GM23338 (cell line): ENCODE measurements around the gene PIGC. TPM values are rescaled to one million over a fixed set of nuclear protein-coding genes. Genes with fewer than 3 reads are reported as not detected.

ENCODE experiments used
- ATAC-seq: fragments of 200-7000 bp; cut with Tn5 transposase; 3 replicates; pipeline ENCODE4 v1.9.1; 2020
- DNase-seq: peaks from one replicate; pipeline ENCODE4 v3.0.0-alpha.2; 2015; ENCODE audit warnings: low spot score
- H2AFZ ChIP-seq: fragments of 200-600 bp; sonication (generic); 2 replicates; pipeline ENCODE4 v1.8.0; 2016; ENCODE audit warnings: antibody characterized with exemption, mild to moderate bottlenecking, moderate library complexity
- H3F3A ChIP-seq: fragments of 200-600 bp; sonication (generic); replicated peaks from 2 replicates; pipeline ENCODE4 v1.8.0; 2017; ENCODE audit warnings: antibody characterized with exemption, mixed run types, low read depth
- H3K27ac ChIP-seq: fragments of 200-600 bp; sonication (generic); 2 replicates; pipeline ENCODE4 v1.6.1; 2016; ENCODE audit warnings: low read depth
- H3K27me3 ChIP-seq: fragments of 200-600 bp; sonication (generic); 2 replicates; pipeline ENCODE4 v1.8.0; 2016; ENCODE audit warnings: mild to moderate bottlenecking, mixed run types, moderate library complexity; ENCODE audit not compliant: insufficient read depth
- H3K36me3 ChIP-seq: fragments of 200-600 bp; sonication (generic); 2 replicates; pipeline ENCODE4 v1.8.0; 2016; ENCODE audit warnings: mild to moderate bottlenecking; ENCODE audit not compliant: insufficient read depth
- H3K4me1 ChIP-seq: fragments of 200-600 bp; sonication (generic); 2 replicates; pipeline ENCODE4 v1.8.0; 2016; ENCODE audit warnings: mild to moderate bottlenecking, moderate library complexity; ENCODE audit not compliant: insufficient read depth
- H3K4me2 ChIP-seq: fragments of 200-600 bp; sonication (generic); 2 replicates; pipeline ENCODE4 v1.7.1; 2017; ENCODE audit warnings: mixed run types
- H3K4me3 ChIP-seq: fragments of 200-600 bp; sonication (generic); 2 replicates; pipeline ENCODE4 v1.6.1; 2016; ENCODE audit warnings: mixed run types
- H3K79me2 ChIP-seq: fragments of 200-600 bp; sonication (generic); replicated peaks from 2 replicates; pipeline ENCODE4 v1.8.0; 2017; ENCODE audit warnings: mild to moderate bottlenecking; ENCODE audit not compliant: insufficient read depth
- H3K9me2 ChIP-seq: fragments of 200-600 bp; sonication (generic); 2 replicates; pipeline ENCODE4 v1.8.0; 2017; ENCODE audit not compliant: insufficient read depth
- H4K20me1 ChIP-seq: fragments of 200-600 bp; sonication (generic); replicated peaks from 2 replicates; pipeline ENCODE4 v1.8.0; 2017; ENCODE audit warnings: mild to moderate bottlenecking; ENCODE audit not compliant: insufficient read depth
- H3K27ac Mint-ChIP-seq: 2 replicates; pipeline ENCODE4 v1.8.0; 2020; ENCODE audit warnings: inconsistent platforms, mild to moderate bottlenecking, moderate library complexity, mixed read lengths
- H3K27me3 Mint-ChIP-seq: 3 replicates; pipeline ENCODE4 v1.8.0; 2022; ENCODE audit warnings: low read depth, mild to moderate bottlenecking, moderate library complexity, mixed read lengths, inconsistent platforms; ENCODE audit not compliant: insufficient read depth, poor library complexity
- H3K36me3 Mint-ChIP-seq: 3 replicates; pipeline ENCODE4 v1.8.0; 2021; ENCODE audit warnings: low read depth, mild to moderate bottlenecking, inconsistent platforms, moderate library complexity, mixed read lengths
- H3K4me1 Mint-ChIP-seq: 3 replicates; pipeline ENCODE4 v1.8.0; 2020; ENCODE audit warnings: mild to moderate bottlenecking, inconsistent platforms, mixed read lengths
- H3K4me3 Mint-ChIP-seq: 3 replicates; pipeline ENCODE4 v1.8.0; 2021; ENCODE audit warnings: moderate library complexity, mild to moderate bottlenecking, inconsistent platforms, mixed read lengths
- H3K9me3 Mint-ChIP-seq: 3 replicates; pipeline ENCODE4 v1.8.0; 2020; ENCODE audit warnings: moderate library complexity, mild to moderate bottlenecking, inconsistent platforms, mixed read lengths
- CREB1 ChIP-seq: fragments of 250-450 bp; sonication (Bioruptor Pico); IDR thresholded peaks from 2 replicates; pipeline ENCODE4 v1.5.0; 2020; ENCODE audit warnings: low read depth, mild to moderate bottlenecking, moderate library complexity
- EZH2 ChIP-seq: fragments of 200-600 bp; sonication (generic); IDR thresholded peaks from one replicate; pipeline ENCODE4 v1.8.0; 2017; ENCODE audit warnings: antibody characterized with exemption, mild to moderate bottlenecking, low read depth; ENCODE audit not compliant: unreplicated experiment
- NANOG ChIP-seq: IDR thresholded peaks from 2 replicates; pipeline ENCODE4 v1.6.1; 2016; ENCODE audit warnings: antibody characterized with exemption, borderline replicate concordance
- POLR2AphosphoS5 ChIP-seq: IDR thresholded peaks from 2 replicates; pipeline ENCODE4 v1.6.1; 2016; ENCODE audit warnings: antibody characterized with exemption, low read depth
- polyA plus RNA-seq: library from polyadenylated mRNA; unstranded; fragments of >200 nt; fragmentation: Nextera tagmentation; extraction: Ambion mirVana; gene quantifications from 2 replicates; pipeline ENCODE4 v1.2.1, GENCODE V29; 2016
- total RNA-seq: library from RNA; depleted of rRNA; stranded (reverse); fragments of >200 nt; shearing (Covaris generic); gene quantifications from 2 replicates; pipeline ENCODE4 v1.2.3, GENCODE V29; 2014
- TF ChIP-seq, protein P1 (sequence below), 2 experiments: fragments of 200-600 bp in 1 of 2; sonication (generic) in 1 of 2; conservative IDR thresholded peaks; 2 replicates each; pipeline versions ENCODE4 v1.5.1 to v1.6.1; 2016 to 2017; ENCODE audit warnings: antibody characterized with exemption in 2 of 2, low read depth in 2 of 2, mild to moderate bottlenecking in 2 of 2, moderate library complexity in 1 of 2
- TF ChIP-seq, protein P2 (sequence below): fragments of 250-450 bp; sonication (Bioruptor Pico); IDR thresholded peaks from 2 replicates; pipeline ENCODE4 v1.5.0; 2020; ENCODE audit warnings: mild to moderate bottlenecking, moderate library complexity

The PIGC gene
- total and polyA plus RNA-seq, 2 experiments from 2014 or later = 22.5 to 28.1 TPM

DNA sequence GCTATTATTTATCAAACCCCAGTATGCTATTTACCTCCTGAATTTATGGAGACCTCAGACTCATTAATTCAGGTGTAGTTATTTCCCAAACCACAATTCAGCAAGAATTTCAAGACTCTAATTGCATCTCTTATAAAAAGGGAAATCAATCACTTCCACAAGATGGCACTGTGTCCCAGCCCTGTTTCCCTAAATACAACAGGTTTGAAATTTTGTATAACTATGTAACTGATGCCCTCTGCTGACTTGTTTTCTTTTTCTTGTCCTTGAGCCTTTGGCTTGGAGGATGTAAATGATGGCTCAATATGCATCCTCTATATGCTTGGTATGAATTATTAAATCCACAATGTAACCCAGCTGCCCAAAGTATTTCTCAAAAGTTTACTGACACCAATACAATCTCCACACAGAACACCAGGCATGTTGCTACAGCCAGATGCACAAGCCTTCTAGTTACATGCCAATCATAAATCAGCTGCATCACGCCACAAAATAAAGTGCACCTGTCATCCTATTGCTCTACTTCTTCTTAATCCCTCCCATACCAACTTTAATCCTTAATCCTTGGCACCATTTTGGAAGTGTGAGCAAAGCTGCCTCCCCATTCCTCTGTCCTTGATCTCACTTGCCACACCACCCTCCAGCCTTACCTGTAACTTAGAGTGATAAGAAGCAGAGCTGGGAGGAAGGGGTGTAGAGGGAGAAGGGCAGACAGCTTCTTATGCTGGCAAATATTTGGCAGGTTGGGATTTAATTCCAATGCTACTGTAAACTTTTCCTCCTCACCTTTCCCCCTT lies 14.3 kb downstream of the PIGC start:
- H3K79me2 ChIP-seq = no peaks in the 10 kb centered on the region
- no peak overlapping the region for H3K4me3 ChIP-seq
- H3K4me3 Mint-ChIP-seq = no peak overlapping the region
- H3K9me3 Mint-ChIP-seq = no peaks in the 10 kb centered on the region; the same call in 1 of the 3 replicates
- H3K4me1 ChIP-seq = peaks cover 11% of the 10 kb centered on the region; the same call in 1 of the 2 replicates
- H4K20me1 ChIP-seq = no peaks in the 10 kb centered on the region
- no peak for TF ChIP-seq NANOG
- TF ChIP-seq, protein P1, sequence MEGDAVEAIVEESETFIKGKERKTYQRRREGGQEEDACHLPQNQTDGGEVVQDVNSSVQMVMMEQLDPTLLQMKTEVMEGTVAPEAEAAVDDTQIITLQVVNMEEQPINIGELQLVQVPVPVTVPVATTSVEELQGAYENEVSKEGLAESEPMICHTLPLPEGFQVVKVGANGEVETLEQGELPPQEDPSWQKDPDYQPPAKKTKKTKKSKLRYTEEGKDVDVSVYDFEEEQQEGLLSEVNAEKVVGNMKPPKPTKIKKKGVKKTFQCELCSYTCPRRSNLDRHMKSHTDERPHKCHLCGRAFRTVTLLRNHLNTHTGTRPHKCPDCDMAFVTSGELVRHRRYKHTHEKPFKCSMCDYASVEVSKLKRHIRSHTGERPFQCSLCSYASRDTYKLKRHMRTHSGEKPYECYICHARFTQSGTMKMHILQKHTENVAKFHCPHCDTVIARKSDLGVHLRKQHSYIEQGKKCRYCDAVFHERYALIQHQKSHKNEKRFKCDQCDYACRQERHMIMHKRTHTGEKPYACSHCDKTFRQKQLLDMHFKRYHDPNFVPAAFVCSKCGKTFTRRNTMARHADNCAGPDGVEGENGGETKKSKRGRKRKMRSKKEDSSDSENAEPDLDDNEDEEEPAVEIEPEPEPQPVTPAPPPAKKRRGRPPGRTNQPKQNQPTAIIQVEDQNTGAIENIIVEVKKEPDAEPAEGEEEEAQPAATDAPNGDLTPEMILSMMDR (conservative IDR thresholded peaks at IDR 0.05; ENCODE audit: low read depth in 2 of 2) = peak; percentile 89 to 93
- H3K4me1 Mint-ChIP-seq = peaks cover 9% of the 10 kb centered on the region; the same call in 2 of the 3 replicates
- H3F3A ChIP-seq = no peaks in the 10 kb centered on the region
- H3K4me2 ChIP-seq = no peak overlapping the region
- H3K27ac Mint-ChIP-seq = no peak overlapping the region
- no peak overlapping the region for H2AFZ ChIP-seq
- no peaks in the 10 kb centered on the region for H3K27me3 ChIP-seq
- H3K9me2 ChIP-seq = no peaks in the 10 kb centered on the region
- H3K36me3 ChIP-seq = no peaks in the 10 kb centered on the region
- no peaks in the 10 kb centered on the region for H3K36me3 Mint-ChIP-seq
- ATAC-seq (peak; percentile 68), DNase-seq (peak; percentile 81)
- H3K27ac ChIP-seq = no peak overlapping the region
- peaks cover 2% of the 10 kb centered on the region for H3K27me3 Mint-ChIP-seq

DNA sequence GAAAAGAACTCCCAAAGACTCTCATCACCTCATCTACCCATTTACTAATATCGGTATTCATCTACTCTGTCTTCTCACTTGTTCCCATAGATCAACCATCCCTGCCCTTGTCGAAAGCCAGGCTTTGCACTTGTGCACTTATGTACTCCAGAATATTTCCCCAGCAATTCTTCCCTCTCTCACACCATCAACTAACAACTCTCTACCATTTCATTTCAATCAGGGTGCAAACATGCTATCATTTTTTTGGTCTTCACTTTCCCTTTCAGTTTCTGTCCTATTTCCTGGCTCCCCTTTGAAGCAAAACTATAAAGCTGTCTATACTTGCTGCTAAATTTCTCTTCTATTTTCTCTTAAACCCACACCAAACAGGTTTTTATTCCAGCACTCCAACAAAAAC lies 16.7 kb downstream of the PIGC start:
- Histone ChIP-seq H3F3A (no peaks in the 10 kb centered on the region), H3K27me3 (no peaks in the 10 kb centered on the region), H3K27ac (no peak overlapping the region), H3K4me1 (peaks cover 11% of the 10 kb centered on the region; the same call in 1 of the 2 replicates), H2AFZ (no peak overlapping the region), H4K20me1 (no peaks in the 10 kb centered on the region), H3K4me2 (no peak overlapping the region), H3K36me3 (no peaks in the 10 kb centered on the region), H3K4me3 (no peak overlapping the region), H3K79me2 (no peaks in the 10 kb centered on the region), H3K9me2 (no peaks in the 10 kb centered on the region)
- no peak for ATAC-seq
- no peak overlapping the region for H3K27ac Mint-ChIP-seq
- no peaks in the 10 kb centered on the region for H3K36me3 Mint-ChIP-seq
- no peak for DNase-seq
- no peak overlapping the region for H3K4me3 Mint-ChIP-seq
- H3K27me3 Mint-ChIP-seq = no peaks in the 10 kb centered on the region
- H3K9me3 Mint-ChIP-seq = no peaks in the 10 kb centered on the region
- peaks cover 9% of the 10 kb centered on the region; the same call in 2 of the 3 replicates for H3K4me1 Mint-ChIP-seq
- no peak for TF ChIP-seq POLR2AphosphoS5
- TF ChIP-seq, protein P1 (conservative IDR thresholded peaks at IDR 0.05; ENCODE audit: low read depth in 2 of 2) = no peak
- no peak for TF ChIP-seq EZH2
- TF ChIP-seq, protein P2, sequence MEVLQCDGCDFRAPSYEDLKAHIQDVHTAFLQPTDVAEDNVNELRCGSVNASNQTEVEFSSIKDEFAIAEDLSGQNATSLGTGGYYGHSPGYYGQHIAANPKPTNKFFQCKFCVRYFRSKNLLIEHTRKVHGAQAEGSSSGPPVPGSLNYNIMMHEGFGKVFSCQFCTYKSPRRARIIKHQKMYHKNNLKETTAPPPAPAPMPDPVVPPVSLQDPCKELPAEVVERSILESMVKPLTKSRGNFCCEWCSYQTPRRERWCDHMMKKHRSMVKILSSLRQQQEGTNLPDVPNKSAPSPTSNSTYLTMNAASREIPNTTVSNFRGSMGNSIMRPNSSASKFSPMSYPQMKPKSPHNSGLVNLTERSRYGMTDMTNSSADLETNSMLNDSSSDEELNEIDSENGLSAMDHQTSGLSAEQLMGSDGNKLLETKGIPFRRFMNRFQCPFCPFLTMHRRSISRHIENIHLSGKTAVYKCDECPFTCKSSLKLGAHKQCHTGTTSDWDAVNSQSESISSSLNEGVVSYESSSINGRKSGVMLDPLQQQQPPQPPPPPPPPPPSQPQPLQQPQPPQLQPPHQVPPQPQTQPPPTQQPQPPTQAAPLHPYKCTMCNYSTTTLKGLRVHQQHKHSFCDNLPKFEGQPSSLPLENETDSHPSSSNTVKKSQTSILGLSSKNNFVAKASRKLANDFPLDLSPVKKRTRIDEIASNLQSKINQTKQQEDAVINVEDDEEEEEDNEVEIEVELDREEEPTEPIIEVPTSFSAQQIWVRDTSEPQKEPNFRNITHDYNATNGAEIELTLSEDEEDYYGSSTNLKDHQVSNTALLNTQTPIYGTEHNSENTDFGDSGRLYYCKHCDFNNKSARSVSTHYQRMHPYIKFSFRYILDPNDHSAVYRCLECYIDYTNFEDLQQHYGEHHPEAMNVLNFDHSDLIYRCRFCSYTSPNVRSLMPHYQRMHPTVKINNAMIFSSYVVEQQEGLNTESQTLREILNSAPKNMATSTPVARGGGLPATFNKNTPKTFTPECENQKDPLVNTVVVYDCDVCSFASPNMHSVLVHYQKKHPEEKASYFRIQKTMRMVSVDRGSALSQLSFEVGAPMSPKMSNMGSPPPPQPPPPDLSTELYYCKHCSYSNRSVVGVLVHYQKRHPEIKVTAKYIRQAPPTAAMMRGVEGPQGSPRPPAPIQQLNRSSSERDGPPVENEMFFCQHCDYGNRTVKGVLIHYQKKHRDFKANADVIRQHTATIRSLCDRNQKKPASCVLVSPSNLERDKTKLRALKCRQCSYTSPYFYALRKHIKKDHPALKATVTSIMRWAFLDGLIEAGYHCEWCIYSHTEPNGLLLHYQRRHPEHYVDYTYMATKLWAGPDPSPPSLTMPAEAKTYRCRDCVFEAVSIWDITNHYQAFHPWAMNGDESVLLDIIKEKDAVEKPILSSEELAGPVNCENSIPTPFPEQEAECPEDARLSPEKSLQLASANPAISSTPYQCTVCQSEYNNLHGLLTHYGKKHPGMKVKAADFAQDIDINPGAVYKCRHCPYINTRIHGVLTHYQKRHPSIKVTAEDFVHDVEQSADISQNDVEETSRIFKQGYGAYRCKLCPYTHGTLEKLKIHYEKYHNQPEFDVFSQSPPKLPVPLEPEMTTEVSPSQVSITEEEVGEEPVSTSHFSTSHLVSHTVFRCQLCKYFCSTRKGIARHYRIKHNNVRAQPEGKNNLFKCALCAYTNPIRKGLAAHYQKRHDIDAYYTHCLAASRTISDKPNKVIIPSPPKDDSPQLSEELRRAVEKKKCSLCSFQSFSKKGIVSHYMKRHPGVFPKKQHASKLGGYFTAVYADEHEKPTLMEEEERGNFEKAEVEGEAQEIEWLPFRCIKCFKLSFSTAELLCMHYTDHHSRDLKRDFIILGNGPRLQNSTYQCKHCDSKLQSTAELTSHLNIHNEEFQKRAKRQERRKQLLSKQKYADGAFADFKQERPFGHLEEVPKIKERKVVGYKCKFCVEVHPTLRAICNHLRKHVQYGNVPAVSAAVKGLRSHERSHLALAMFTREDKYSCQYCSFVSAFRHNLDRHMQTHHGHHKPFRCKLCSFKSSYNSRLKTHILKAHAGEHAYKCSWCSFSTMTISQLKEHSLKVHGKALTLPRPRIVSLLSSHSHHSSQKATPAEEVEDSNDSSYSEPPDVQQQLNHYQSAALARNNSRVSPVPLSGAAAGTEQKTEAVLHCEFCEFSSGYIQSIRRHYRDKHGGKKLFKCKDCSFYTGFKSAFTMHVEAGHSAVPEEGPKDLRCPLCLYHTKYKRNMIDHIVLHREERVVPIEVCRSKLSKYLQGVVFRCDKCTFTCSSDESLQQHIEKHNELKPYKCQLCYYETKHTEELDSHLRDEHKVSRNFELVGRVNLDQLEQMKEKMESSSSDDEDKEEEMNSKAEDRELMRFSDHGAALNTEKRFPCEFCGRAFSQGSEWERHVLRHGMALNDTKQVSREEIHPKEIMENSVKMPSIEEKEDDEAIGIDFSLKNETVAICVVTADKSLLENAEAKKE (CRISPR knock-in tag) = no peak
- TF ChIP-seq CREB1 (CRISPR knock-in tag) = no peak
- no peak for TF ChIP-seq NANOG
